Ishikawa (cell line): Measurements from ENCODE around the gene OR5A1.

Source experiments
- CREB1 ChIP-seq: IDR thresholded peaks from 2 replicates; pipeline ENCODE4 v1.6.1; 2012; ENCODE audit warnings: low read depth
- NFIC ChIP-seq: IDR thresholded peaks from 2 replicates; pipeline ENCODE4 v1.6.1; 2012

DNA sequence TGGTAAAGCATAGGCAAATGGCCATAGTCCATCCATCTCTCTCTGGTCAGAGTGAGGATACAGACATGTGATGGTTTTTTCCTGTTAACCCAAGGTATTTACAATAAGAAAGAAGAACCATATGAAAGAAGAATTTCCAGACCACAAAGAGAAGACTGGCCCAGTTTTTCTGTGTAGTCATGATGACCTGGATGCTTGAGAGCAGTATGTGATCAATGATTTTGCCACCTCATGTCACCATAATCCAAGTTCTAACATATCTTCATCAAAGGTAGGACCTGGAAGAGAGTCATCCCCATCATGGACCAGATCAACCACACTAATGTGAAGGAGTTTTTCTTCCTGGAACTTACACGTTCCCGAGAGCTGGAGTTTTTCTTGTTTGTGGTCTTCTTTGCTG is 20.4 kb downstream of the OR5A1 start, which contains the start of gene OR4D6:
- no peak for TF ChIP-seq NFIC
- no peak for TF ChIP-seq CREB1
